A673 (cell line): ENCODE measurements around the gene PVALEF. TPM values are rescaled to one million over a fixed set of nuclear protein-coding genes. Genes with fewer than 3 reads are reported as not detected.
"Not testable (repeated sequence)": the region's sequence is repeated elsewhere in the genome, so short reads cannot be mapped to it uniquely, and the experiment has no call there.

Experiments
- BruUV-seq: library from RNA; stranded (reverse); fragments of 400-500 nt; replicated peaks from 2 replicates; lab custom pipeline; 2021; lab: Mats Ljungman, UMichigan
- CTCF ChIA-PET: fragments of 300-600 bp; sonication (Branson Sonifier 250); formaldehyde crosslinking; loops from one replicate; lab custom pipeline; 2022; ENCODE audit warnings: antibody characterized with exemption; lab: Charles Lee
- POLR2A ChIA-PET: fragments of 300-600 bp; sonication (Branson Sonifier 250); formaldehyde crosslinking; loops from one replicate; lab custom pipeline; 2022; ENCODE audit warnings: antibody characterized with exemption; ENCODE audit not compliant: low non-redundant PET; lab: Charles Lee
- DNase-seq: peaks from one replicate; pipeline ENCODE4 v3.0.0-alpha.2; 2015; ENCODE audit warnings: low spot score
- H3K27ac ChIP-seq: fragments of 200-600 bp; sonication (generic); 2 replicates; pipeline ENCODE4 v1.5.1; 2016; ENCODE audit warnings: mixed run types, low read depth, mild to moderate bottlenecking, mixed read lengths, antibody characterized with exemption, low read length; ENCODE audit not compliant: poor library complexity, severe bottlenecking
- H3K27me3 ChIP-seq: fragments of 200-600 bp; sonication (generic); replicated peaks from 2 replicates; pipeline ENCODE4 v1.6.1; 2017; ENCODE audit warnings: mixed run types, low read depth, mild to moderate bottlenecking, mixed read lengths, antibody characterized with exemption, low read length; ENCODE audit not compliant: insufficient read depth, poor library complexity
- H3K36me3 ChIP-seq: fragments of 200-600 bp; sonication (generic); 2 replicates; pipeline ENCODE4 v1.6.1; 2016; ENCODE audit warnings: mixed run types, mild to moderate bottlenecking, mixed read lengths, antibody characterized with exemption, low read length; ENCODE audit not compliant: insufficient read depth, poor library complexity, severe bottlenecking
- H3K4me1 ChIP-seq: fragments of 200-600 bp; sonication (generic); 2 replicates; pipeline ENCODE4 v1.6.1; 2017; ENCODE audit warnings: mixed run types, mild to moderate bottlenecking, mixed read lengths, antibody characterized with exemption, low read length; ENCODE audit not compliant: insufficient read depth, poor library complexity, severe bottlenecking
- H3K4me3 ChIP-seq: fragments of 200-600 bp; sonication (generic); 2 replicates; pipeline ENCODE4 v1.5.1; 2016; ENCODE audit warnings: low read depth, mixed run types, mild to moderate bottlenecking, mixed read lengths, low read length; ENCODE audit not compliant: poor library complexity, severe bottlenecking
- H3K9me3 ChIP-seq: fragments of 200-600 bp; sonication (generic); 2 replicates; pipeline ENCODE4 v1.6.1; 2016; ENCODE audit warnings: mixed run types, low read depth, mild to moderate bottlenecking, mixed read lengths, antibody characterized with exemption, low read length; ENCODE audit not compliant: poor library complexity, severe bottlenecking
- EZH2 ChIP-seq: fragments of 200-600 bp; sonication (generic); IDR thresholded peaks from 2 replicates; pipeline ENCODE4 v1.6.1; 2017; ENCODE audit warnings: borderline replicate concordance, low read depth, mild to moderate bottlenecking, mixed read lengths, antibody characterized with exemption, low read length; ENCODE audit not compliant: poor library complexity, severe bottlenecking
- intact Hi-C: fragments of 100-400 bp; cut with micrococcal nuclease; formaldehyde crosslinking; loops from one replicate; pipeline ENCODE4 v1.10.0; 2022; ENCODE audit not compliant: unreplicated experiment
- total RNA-seq: library from RNA; stranded (reverse); gene quantifications from 2 replicates; pipeline ENCODE4 v1.2.3, GENCODE V29; 2021
- TF ChIP-seq, protein P1 (sequence below): fragments of 300-800, 200-600 bp; sonication (generic); conservative IDR thresholded peaks from 2 replicates; pipeline ENCODE4 v1.5.1; 2017; ENCODE audit warnings: low read depth, mild to moderate bottlenecking, antibody characterized with exemption, low read length, moderate library complexity, mixed read lengths

Gene PVALEF
- total RNA-seq, 1 experiment from 2014 or later = not detected

DNA sequence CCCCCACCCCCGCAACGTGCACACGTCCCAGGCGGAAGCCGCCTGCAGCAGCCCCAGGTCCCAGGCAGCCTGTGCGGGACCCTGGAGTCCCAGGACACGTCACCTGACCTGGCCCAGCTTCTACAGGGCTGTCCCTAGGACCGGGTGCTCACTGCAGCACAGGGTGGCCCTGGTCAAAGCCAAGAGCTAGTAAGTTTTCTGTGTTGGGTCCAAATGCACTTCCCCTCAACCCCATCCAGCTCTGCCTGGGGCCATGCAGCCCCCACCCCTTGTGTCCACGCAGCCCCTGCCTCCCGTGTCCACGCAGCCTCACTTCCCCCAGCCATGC is 22.1 kb upstream of the PVALEF start:
- no peaks in the 10 kb centered on the region for H3K9me3 ChIP-seq
- H3K4me3 ChIP-seq = no peak overlapping the region
- TF ChIP-seq EZH2 = no peak
- TF ChIP-seq, protein P1, sequence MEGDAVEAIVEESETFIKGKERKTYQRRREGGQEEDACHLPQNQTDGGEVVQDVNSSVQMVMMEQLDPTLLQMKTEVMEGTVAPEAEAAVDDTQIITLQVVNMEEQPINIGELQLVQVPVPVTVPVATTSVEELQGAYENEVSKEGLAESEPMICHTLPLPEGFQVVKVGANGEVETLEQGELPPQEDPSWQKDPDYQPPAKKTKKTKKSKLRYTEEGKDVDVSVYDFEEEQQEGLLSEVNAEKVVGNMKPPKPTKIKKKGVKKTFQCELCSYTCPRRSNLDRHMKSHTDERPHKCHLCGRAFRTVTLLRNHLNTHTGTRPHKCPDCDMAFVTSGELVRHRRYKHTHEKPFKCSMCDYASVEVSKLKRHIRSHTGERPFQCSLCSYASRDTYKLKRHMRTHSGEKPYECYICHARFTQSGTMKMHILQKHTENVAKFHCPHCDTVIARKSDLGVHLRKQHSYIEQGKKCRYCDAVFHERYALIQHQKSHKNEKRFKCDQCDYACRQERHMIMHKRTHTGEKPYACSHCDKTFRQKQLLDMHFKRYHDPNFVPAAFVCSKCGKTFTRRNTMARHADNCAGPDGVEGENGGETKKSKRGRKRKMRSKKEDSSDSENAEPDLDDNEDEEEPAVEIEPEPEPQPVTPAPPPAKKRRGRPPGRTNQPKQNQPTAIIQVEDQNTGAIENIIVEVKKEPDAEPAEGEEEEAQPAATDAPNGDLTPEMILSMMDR = no peak
- peaks cover 11% of the 10 kb centered on the region for H3K4me1 ChIP-seq
- CTCF ChIA-PET = interaction anchor here (0.6 to 1.3 kb wide), 5 partner anchors 58 to 455 kb away, joined by 4 to 7 read pairs (median 5); no protein-coding TSS in a partner anchor
- H3K27ac ChIP-seq = no peak overlapping the region
- intact Hi-C loops = no loop called here
- H3K27me3 ChIP-seq = no peaks in the 10 kb centered on the region
- no TSS peak for BruUV-seq
- DNase-seq = no peak
- POLR2A ChIA-PET = interaction anchor here (0.5 kb wide), 1 partner anchor 84 kb away, joined by 15 read pairs; no protein-coding TSS in a partner anchor
- no peaks in the 10 kb centered on the region for H3K36me3 ChIP-seq

- no peaks in the 10 kb centered on the region for H3K27me3 ChIP-seq
- no peak for DNase-seq
- BruUV-seq = no TSS peak
- CTCF ChIA-PET = interaction anchor here (1.1 kb wide), 1 partner anchor 341 kb away, joined by 4 read pairs; no protein-coding TSS in a partner anchor
- no peaks in the 10 kb centered on the region for H3K36me3 ChIP-seq
- H3K9me3 ChIP-seq = no peaks in the 10 kb centered on the region
- H3K4me1 ChIP-seq = peaks cover 11% of the 10 kb centered on the region
- intact Hi-C loops = no loop called here
- H3K27ac ChIP-seq = no peak overlapping the region
- TF ChIP-seq, protein P1 = no peak
- no peak for TF ChIP-seq EZH2
- POLR2A ChIA-PET = no interaction called here
- H3K4me3 ChIP-seq = no peak overlapping the region
Measured at GRCh38 chr17:81143717-81144422, 21.4 kb upstream of the PVALEF start.

DNA sequence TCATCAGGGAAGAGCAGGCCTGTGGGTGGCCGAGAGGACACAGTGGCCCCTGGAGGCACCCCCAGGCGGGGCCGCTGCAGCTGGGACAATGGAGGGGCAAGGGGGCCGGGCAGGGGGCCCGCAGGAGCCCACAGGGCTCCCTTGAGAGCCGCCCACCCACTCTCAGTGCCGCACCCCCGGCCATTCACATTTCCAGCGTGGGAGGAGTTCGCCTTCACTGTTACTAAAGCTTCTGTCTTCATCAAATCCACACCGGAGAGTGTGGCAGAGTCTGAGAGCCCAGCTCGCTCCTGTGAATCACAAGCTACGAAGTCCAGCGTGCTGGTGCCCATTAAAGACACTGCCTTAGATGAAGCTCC is 20.9 kb upstream of the PVALEF start:
- Histone ChIP-seq H3K9me3 (no peaks in the 10 kb centered on the region), H3K4me3 (no peak overlapping the region), H3K27me3 (no peaks in the 10 kb centered on the region), H3K36me3 (no peaks in the 10 kb centered on the region), H3K27ac (no peak overlapping the region), H3K4me1 (peaks cover 11% of the 10 kb centered on the region)
- TF ChIP-seq, protein P1 = no peak
- no peak for TF ChIP-seq EZH2
- POLR2A ChIA-PET = no interaction called here
- intact Hi-C loops = no loop called here
- CTCF ChIA-PET = interaction anchor here (1.0 kb wide), 1 partner anchor 57 kb away, joined by 3 read pairs; no protein-coding TSS in a partner anchor
- BruUV-seq = no TSS peak
- DNase-seq = no peak

DNA sequence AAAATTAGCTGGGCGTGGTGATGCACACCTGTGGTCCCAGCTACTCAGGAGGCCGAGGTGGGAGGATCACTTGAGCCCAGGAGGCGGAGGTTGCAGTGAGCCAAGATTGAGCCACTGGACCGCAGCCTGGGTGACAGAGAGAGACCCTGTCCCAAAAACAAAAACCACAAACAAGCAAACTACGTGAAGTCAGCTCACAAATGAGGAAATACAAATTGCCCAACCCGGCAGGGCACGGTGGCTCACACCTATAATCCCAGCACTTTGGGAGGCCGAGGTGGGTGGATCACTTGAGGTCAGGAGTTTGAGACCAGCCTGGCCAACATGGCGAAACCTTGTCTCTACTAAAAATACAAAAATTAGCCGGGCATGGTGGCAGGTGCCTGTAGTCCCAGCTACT is 19.1 kb upstream of the PVALEF start:
- H3K4me3 ChIP-seq, BruUV-seq, H3K27me3 ChIP-seq, DNase-seq, H3K27ac ChIP-seq, intact Hi-C loops, H3K9me3 ChIP-seq, POLR2A ChIA-PET, H3K36me3 ChIP-seq: not testable (repeated sequence)
- CTCF ChIA-PET = interaction anchor here (0.6 kb wide), 1 partner anchor 54 kb away, joined by 7 read pairs; no protein-coding TSS in a partner anchor
- H3K4me1 ChIP-seq = peaks cover 11% of the 10 kb centered on the region
